Suprapubic skin (tissue), 4 donors: ENCODE results near the gene CAMTA1. TPM values are rescaled to one million over a fixed set of nuclear protein-coding genes. Genes with fewer than 3 reads are reported as not detected.

Experiments
- DNase-seq, 2 donors: peaks; one replicate each; pipeline ENCODE4 v3.0.0-alpha.2; 2019; ENCODE audit warnings: low spot score in 2 of 2
- H3K27ac ChIP-seq: fragments of 200-600 bp; sonication (generic); one replicate; pipeline ENCODE4 v1.5.1; 2019
- H3K27me3 ChIP-seq: fragments of 200-600 bp; sonication (generic); one replicate; pipeline ENCODE4 v1.5.1; 2019
- H3K36me3 ChIP-seq: fragments of 200-600 bp; sonication (generic); one replicate; pipeline ENCODE4 v1.5.1; 2019
- H3K4me1 ChIP-seq: fragments of 200-600 bp; sonication (generic); one replicate; pipeline ENCODE4 v1.5.1; 2019
- H3K4me3 ChIP-seq: fragments of 200-600 bp; sonication (generic); one replicate; pipeline ENCODE4 v1.5.1; 2019; ENCODE audit warnings: mild to moderate bottlenecking
- H3K9me3 ChIP-seq: fragments of 200-600 bp; sonication (generic); one replicate; pipeline ENCODE4 v1.5.1; 2019
- EP300 ChIP-seq: sonication (generic); formaldehyde crosslinking; IDR thresholded peaks from one replicate; pipeline ENCODE4 v1.6.1; 2017; ENCODE audit warnings: antibody characterized with exemption
- POLR2A ChIP-seq, 2 donors: fragments of 450-650 bp; IDR thresholded peaks; one replicate each; pipeline ENCODE4 v1.6.1; 2017; ENCODE audit warnings: antibody characterized with exemption in 2 of 2, mild to moderate bottlenecking in 2 of 2, moderate library complexity in 2 of 2
- POLR2AphosphoS5 ChIP-seq, 3 donors: sonication (generic); formaldehyde crosslinking; IDR thresholded peaks; one replicate each; pipeline ENCODE4 v1.6.1; 2017; ENCODE audit warnings: antibody characterized with exemption in 3 of 3
- WGBS: methylation state at CpG from one replicate; pipeline ENCODE4 v1.1.5; 2018; 5-methylcytosine and 5-hydroxymethylcytosine counted together
- total RNA-seq, 4 donors: library from RNA; depleted of rRNA; stranded (reverse); fragments of >200 nt; gene quantifications; one replicate each; pipeline ENCODE4 v1.1.0, GENCODE V29; 2016
- TF ChIP-seq, protein P1 (sequence below), 2 donors: fragments of 200-600 bp in 1 of 2; fragments of 450-650 bp in 1 of 2; sonication (generic) in 1 of 2; IDR thresholded peaks; one replicate each; pipeline ENCODE4 v1.5.1; 2016 to 2019; ENCODE audit warnings: antibody characterized with exemption in 2 of 2, mild to moderate bottlenecking in 1 of 2, moderate library complexity in 1 of 2

CAMTA1 gene
- total RNA-seq, 4 donors from 2014 or later: 40.4 to 54.1 (median 46.6) TPM

GRCh38 chr1:6819246-6820040, 34.2 kb downstream of the CAMTA1 start:
- 51% methylated on average over 6 of the region's 6 CpGs for WGBS
- DNase-seq: no peak
- Histone ChIP-seq H3K36me3 (no peaks in the 10 kb centered on the region), H3K9me3 (no peaks in the 10 kb centered on the region), H3K4me3 (no peak overlapping the region), H3K4me1 (peaks cover 21% of the 10 kb centered on the region), H3K27ac (no peak overlapping the region), H3K27me3 (no peaks in the 10 kb centered on the region)
- TF ChIP-seq POLR2AphosphoS5 (IDR thresholded peaks at IDR 0.05): no peak
- TF ChIP-seq POLR2A (IDR thresholded peaks at IDR 0.05): no peak
- TF ChIP-seq, protein P1, sequence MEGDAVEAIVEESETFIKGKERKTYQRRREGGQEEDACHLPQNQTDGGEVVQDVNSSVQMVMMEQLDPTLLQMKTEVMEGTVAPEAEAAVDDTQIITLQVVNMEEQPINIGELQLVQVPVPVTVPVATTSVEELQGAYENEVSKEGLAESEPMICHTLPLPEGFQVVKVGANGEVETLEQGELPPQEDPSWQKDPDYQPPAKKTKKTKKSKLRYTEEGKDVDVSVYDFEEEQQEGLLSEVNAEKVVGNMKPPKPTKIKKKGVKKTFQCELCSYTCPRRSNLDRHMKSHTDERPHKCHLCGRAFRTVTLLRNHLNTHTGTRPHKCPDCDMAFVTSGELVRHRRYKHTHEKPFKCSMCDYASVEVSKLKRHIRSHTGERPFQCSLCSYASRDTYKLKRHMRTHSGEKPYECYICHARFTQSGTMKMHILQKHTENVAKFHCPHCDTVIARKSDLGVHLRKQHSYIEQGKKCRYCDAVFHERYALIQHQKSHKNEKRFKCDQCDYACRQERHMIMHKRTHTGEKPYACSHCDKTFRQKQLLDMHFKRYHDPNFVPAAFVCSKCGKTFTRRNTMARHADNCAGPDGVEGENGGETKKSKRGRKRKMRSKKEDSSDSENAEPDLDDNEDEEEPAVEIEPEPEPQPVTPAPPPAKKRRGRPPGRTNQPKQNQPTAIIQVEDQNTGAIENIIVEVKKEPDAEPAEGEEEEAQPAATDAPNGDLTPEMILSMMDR (IDR thresholded peaks at IDR 0.05): no peak
- TF ChIP-seq EP300: no peak

GRCh38 chr1:6820899-6821298, 35.6 kb downstream of the CAMTA1 start:
- Histone ChIP-seq H3K4me1 (peaks cover 26% of the 10 kb centered on the region), H3K27me3 (no peaks in the 10 kb centered on the region), H3K9me3 (no peaks in the 10 kb centered on the region), H3K4me3 (no peak overlapping the region), H3K36me3 (peaks cover 2% of the 10 kb centered on the region), H3K27ac (no peak overlapping the region)
- DNase-seq: no peak
- 82% methylated on average over 2 of the region's 2 CpGs for WGBS
- no peak for TF ChIP-seq POLR2AphosphoS5 (IDR thresholded peaks at IDR 0.05)
- TF ChIP-seq, protein P1 (IDR thresholded peaks at IDR 0.05): no peak
- TF ChIP-seq POLR2A (IDR thresholded peaks at IDR 0.05): no peak
- TF ChIP-seq EP300: no peak

- H3K27ac ChIP-seq: no peak overlapping the region
- 82% methylated on average over 10 of the region's 10 CpGs for WGBS
- H3K9me3 ChIP-seq: no peaks in the 10 kb centered on the region
- no peaks in the 10 kb centered on the region for H3K27me3 ChIP-seq
- peaks cover 26% of the 10 kb centered on the region for H3K4me1 ChIP-seq
- no peak overlapping the region for H3K4me3 ChIP-seq
- TF ChIP-seq EP300 (no peak), POLR2A (IDR thresholded peaks at IDR 0.05) (no peak), POLR2AphosphoS5 (IDR thresholded peaks at IDR 0.05) (no peak)
- TF ChIP-seq, protein P1 (IDR thresholded peaks at IDR 0.05): no peak
- DNase-seq: no peak
- H3K36me3 ChIP-seq: peaks cover 3% of the 10 kb centered on the region
Measured at GRCh38 chr1:6822530-6823359, 37.5 kb downstream of the CAMTA1 start.

DNA sequence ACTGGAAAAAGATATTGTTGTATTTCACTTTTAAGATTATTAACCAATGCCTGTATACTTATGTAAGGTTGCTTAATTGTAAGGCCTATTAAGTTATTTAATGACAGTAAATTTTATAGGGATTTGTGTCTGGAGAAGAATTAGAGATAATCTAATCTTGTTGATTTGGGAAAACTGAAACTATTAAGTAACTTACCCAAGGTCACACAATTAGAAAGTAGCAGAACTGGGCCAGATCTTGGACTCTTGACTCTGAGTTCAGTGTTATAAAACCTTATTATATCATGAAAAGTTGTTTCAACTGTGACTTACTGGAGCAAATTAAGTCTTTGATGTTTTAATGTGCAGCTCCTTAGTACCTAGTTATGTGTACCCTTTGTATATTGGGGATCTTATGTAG, 38.5 kb downstream of the CAMTA1 start:
- no peak overlapping the region for H3K27ac ChIP-seq
- peaks cover 26% of the 10 kb centered on the region for H3K4me1 ChIP-seq
- H3K9me3 ChIP-seq: no peaks in the 10 kb centered on the region
- TF ChIP-seq POLR2A (IDR thresholded peaks at IDR 0.05) (no peak), POLR2AphosphoS5 (IDR thresholded peaks at IDR 0.05) (no peak), EP300 (no peak)
- TF ChIP-seq, protein P1 (IDR thresholded peaks at IDR 0.05): no peak
- no peaks in the 10 kb centered on the region for H3K27me3 ChIP-seq
- no peak overlapping the region for H3K4me3 ChIP-seq
- H3K36me3 ChIP-seq: peaks cover 5% of the 10 kb centered on the region
- no peak for DNase-seq
